Colon (tissue), 2 donors: ENCODE results near the gene PCNX2.

ENCODE experiments used
- FAIRE-seq: peaks from 2 replicates; lab custom pipeline; 2012; peaks lifted over from hg19 to GRCh38; lab: Jason Lieb, UNC
- donor health status: control.
- donor health status: control.

Gene PCNX2

GRCh38 chr1:232984577-232985425, 310.7 kb downstream of the PCNX2 start:
- no peak for FAIRE-seq

GRCh38 chr1:232983817-232984567, 311.5 kb downstream of the PCNX2 start:
- FAIRE-seq, result no peak

GRCh38 chr1:232983375-232983774, 312.1 kb downstream of the PCNX2 start:
- no peak for FAIRE-seq

GRCh38 chr1:232982238-232982944, 313.1 kb downstream of the PCNX2 start:
- FAIRE-seq, result no peak

- no peak for FAIRE-seq
Observed at GRCh38 chr1:232980986-232981560, 314.5 kb downstream of the PCNX2 start.

GRCh38 chr1:232980355-232980978, 315.1 kb downstream of the PCNX2 start:
- no peak for FAIRE-seq

- FAIRE-seq, result no peak
Observed at GRCh38 chr1:232979558-232979957, 316.0 kb downstream of the PCNX2 start.

- FAIRE-seq, result no peak
Observed at GRCh38 chr1:232978815-232979214, 316.7 kb downstream of the PCNX2 start.

GRCh38 chr1:232978091-232978634, 317.4 kb downstream of the PCNX2 start:
- no peak for FAIRE-seq

- FAIRE-seq, result no peak
Observed at GRCh38 chr1:232974971-232975370, 320.6 kb downstream of the PCNX2 start.

GRCh38 chr1:232973652-232974611, 321.6 kb downstream of the PCNX2 start:
- no peak for FAIRE-seq

GRCh38 chr1:232970508-232970907, 325.0 kb downstream of the PCNX2 start:
- FAIRE-seq, result no peak

GRCh38 chr1:232969799-232970198, 325.7 kb downstream of the PCNX2 start:
- FAIRE-seq, result no peak

GRCh38 chr1:232968965-232969364, 326.6 kb downstream of the PCNX2 start:
- FAIRE-seq, result no peak

GRCh38 chr1:232968391-232968790, 327.1 kb downstream of the PCNX2 start:
- FAIRE-seq, result no peak

GRCh38 chr1:232966663-232967062, 328.9 kb downstream of the PCNX2 start:
- peak; percentile 10 for FAIRE-seq

GRCh38 chr1:232965912-232966217, 329.7 kb downstream of the PCNX2 start:
- FAIRE-seq, result no peak

- no peak for FAIRE-seq
Observed at GRCh38 chr1:232965124-232965911, 330.2 kb downstream of the PCNX2 start.

GRCh38 chr1:232964601-232965000, 330.9 kb downstream of the PCNX2 start:
- no peak for FAIRE-seq
